GM12878 (cell line): ENCODE data around the gene CAMK4. TPM values are rescaled to one million over a fixed set of nuclear protein-coding genes. Genes with fewer than 3 reads are reported as not detected.
A peak's percentile ranks its signal among the peaks of the same experiment; 100 is the strongest.

Experiments used
- BRCA1 ChIP-seq: IDR thresholded peaks from 2 replicates; pipeline ENCODE4 v1.6.1; 2011; ENCODE audit warnings: low read depth, low read length, improper control_type of control experiment
- CBX5 ChIP-seq: sonication (generic); IDR thresholded peaks from 2 replicates; pipeline ENCODE4 v1.6.1; 2016; ENCODE audit warnings: low read depth, moderate library complexity, mild to moderate bottlenecking, inconsistent platforms
- CHD4 ChIP-seq: fragments of 200-600 bp; sonication (generic); IDR thresholded peaks from 2 replicates; pipeline ENCODE4 v1.6.1; 2016; ENCODE audit warnings: mild to moderate bottlenecking
- CREB1 ChIP-seq: IDR thresholded peaks from 2 replicates; pipeline ENCODE4 v1.6.1; 2012; ENCODE audit warnings: low read depth, mild to moderate bottlenecking, inconsistent platforms
- EZH2 ChIP-seq: IDR thresholded peaks from 2 replicates; pipeline ENCODE4 v1.6.1; 2012; ENCODE audit warnings: low read depth, mild to moderate bottlenecking, control low read depth, inconsistent platforms, low read length, borderline replicate concordance; ENCODE audit not compliant: control insufficient read depth
- FOS ChIP-seq: IDR thresholded peaks from 3 replicates; pipeline ENCODE4 v1.6.1; 2011; ENCODE audit warnings: borderline replicate concordance; ENCODE audit not compliant: insufficient read length; ENCODE audit errors: extremely low read depth
- HDAC6 ChIP-seq: fragments of 200-600 bp; sonication (generic); IDR thresholded peaks from one replicate; pipeline ENCODE4 v1.8.0; 2017; ENCODE audit warnings: antibody characterized with exemption; ENCODE audit not compliant: unreplicated experiment
- JUNB ChIP-seq: IDR thresholded peaks from 2 replicates; pipeline ENCODE4 v1.6.1; 2016; ENCODE audit warnings: antibody characterized with exemption, mild to moderate bottlenecking
- MYC ChIP-seq: IDR thresholded peaks from 2 replicates; pipeline ENCODE4 v1.6.1; 2011; ENCODE audit warnings: mild to moderate bottlenecking, low read length, moderate library complexity, inconsistent platforms; ENCODE audit not compliant: insufficient read depth, insufficient replicate concordance, insufficient read length, severe bottlenecking
- PAX5 ChIP-seq: IDR thresholded peaks from 2 replicates; pipeline ENCODE4 v1.6.1; 2011; ENCODE audit warnings: low read depth, low read length, borderline replicate concordance
- POLR2AphosphoS5 ChIP-seq: IDR thresholded peaks from 2 replicates; pipeline ENCODE4 v1.6.1; 2011; ENCODE audit warnings: mild to moderate bottlenecking, low read length, inconsistent platforms
- RELA ChIP-seq: fragments of 450-650 bp; IDR thresholded peaks from 2 replicates; pipeline ENCODE4 v1.8.0; 2014; ENCODE audit warnings: borderline replicate concordance; ENCODE audit not compliant: partially characterized antibody
- RUNX3 ChIP-seq: IDR thresholded peaks from 2 replicates; pipeline ENCODE4 v1.6.1; 2012; ENCODE audit warnings: low read length, inconsistent platforms
- SMAD5 ChIP-seq: IDR thresholded peaks from 2 replicates; pipeline ENCODE4 v1.6.1; 2016; ENCODE audit warnings: antibody characterized with exemption, low read depth
- SMARCA5 ChIP-seq: fragments of 450-650 bp; IDR thresholded peaks from 2 replicates; pipeline ENCODE4 v1.6.1; 2017; ENCODE audit warnings: mild to moderate bottlenecking
- STAT1 ChIP-seq: fragments of 450-650 bp; conservative IDR thresholded peaks from 2 replicates; pipeline ENCODE4 v1.6.1; 2014; ENCODE audit warnings: antibody characterized with exemption, mild to moderate bottlenecking
- WRNIP1 ChIP-seq: IDR thresholded peaks from 2 replicates; pipeline ENCODE4 v1.6.1; 2011; ENCODE audit warnings: low read depth, low read length, improper control_type of control experiment, borderline replicate concordance
- YY1 ChIP-seq: IDR thresholded peaks from 2 replicates; pipeline ENCODE4 v1.6.1; 2011; ENCODE audit warnings: low read depth, mild to moderate bottlenecking, low read length
- ZNF274 ChIP-seq: IDR thresholded peaks from one replicate; pipeline ENCODE4 v1.8.0; 2011; ENCODE audit not compliant: insufficient read length, insufficient read depth
- ZSCAN29 ChIP-seq: fragments of 450-650 bp; IDR thresholded peaks from 2 replicates; pipeline ENCODE4 v1.6.1; 2017; ENCODE audit warnings: mild to moderate bottlenecking, moderate library complexity
- polyA plus RNA-seq, 11 experiments: library from polyadenylated mRNA; depleted of rRNA in 4 of 11; unstranded in 6 of 11; stranded (reverse) in 5 of 11; fragments of >200 nt; fragmentation: Nextera tagmentation in 4 of 11; fragmentation: Illumina TruSeq in 1 of 11; extraction: Ambion mirVana in 4 of 11; extraction: Trizol in 1 of 11; gene quantifications; 1 replicate in 1 of 11; 2 replicates in 10 of 11; pipeline versions ENCODE4 v1.2.1 to v1.2.3, GENCODE V29; 2011 to 2016; ENCODE audit warnings: inconsistent platforms in 2 of 11, missing spikeins in 2 of 11, low read depth in 1 of 11
- total RNA-seq, 4 experiments: library from RNA; depleted of rRNA in 3 of 4; stranded (reverse); fragments of >200 nt in 3 of 4; fragmentation: Illumina TruSeq in 1 of 4; extraction: Trizol in 1 of 4; gene quantifications; 2 replicates each; pipeline versions ENCODE4 v1.2.1 to v1.2.3, GENCODE V29; 2013 to 2021
- TF ChIP-seq, protein P1 (sequence below): fragments of 450-650 bp; IDR thresholded peaks from 2 replicates; pipeline ENCODE4 v1.6.1; 2017; ENCODE audit warnings: borderline replicate concordance
- TF ChIP-seq, protein P2 (sequence below), 3 experiments: IDR thresholded peaks in 2 of 3; conservative IDR thresholded peaks in 1 of 3; 2 replicates each; pipeline ENCODE4 v1.5.1; 2011; ENCODE audit warnings: low read depth in 3 of 3, low read length in 3 of 3, mild to moderate bottlenecking in 3 of 3, control low read depth in 2 of 3, moderate library complexity in 2 of 3, inconsistent platforms in 1 of 3, mixed read lengths in 1 of 3; ENCODE audit not compliant: control insufficient read depth in 2 of 3, insufficient read depth in 1 of 3; ENCODE audit errors: extremely low read depth in 1 of 3
- TF ChIP-seq, protein P3 (sequence below): fragments of 450-650 bp; formaldehyde crosslinking; IDR thresholded peaks from 2 replicates; pipeline ENCODE4 v1.4.0; 2022; ENCODE audit warnings: mild to moderate bottlenecking, moderate library complexity

The CAMK4 gene
- total and polyA plus RNA-seq, 10 of the 15 experiments (the other 5 are each of a cell fraction or from before 2014, with no cell fraction given): 13.3 to 51.9 (median 35.3) TPM

DNA sequence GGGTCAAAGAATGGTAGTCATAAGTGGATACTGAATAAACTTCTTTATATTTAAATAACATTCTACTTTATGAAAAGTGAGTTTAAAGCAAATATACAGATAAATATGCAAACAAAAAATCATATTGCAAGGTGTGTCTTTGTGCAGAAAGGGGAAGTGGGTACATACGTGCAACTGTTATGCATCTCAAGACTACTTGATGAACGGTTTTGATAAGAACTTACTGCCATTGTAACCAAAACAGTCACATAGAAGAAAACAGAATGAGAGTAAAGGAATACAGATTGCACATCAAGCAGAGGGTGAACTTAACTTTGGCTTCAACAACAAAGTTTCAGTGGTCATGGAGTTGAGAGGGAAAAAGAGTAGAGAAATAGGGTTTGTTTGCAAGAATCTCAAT lies 9.9 kb downstream of the CAMK4 start (continued):
- TF ChIP-seq RELA: no peak
- TF ChIP-seq RUNX3: peak; percentile 36; the same call in 1 of the 2 replicates
- TF ChIP-seq ZSCAN29: no peak
- TF ChIP-seq CREB1: no peak
- TF ChIP-seq BRCA1: no peak
- TF ChIP-seq CHD4: no peak
- TF ChIP-seq EZH2: no peak
- 0 out of 2 replicates have a peak, but pooled peaks have one; percentile 24 for TF ChIP-seq JUNB
- TF ChIP-seq FOS: no peak
- TF ChIP-seq ZNF274: no peak
- TF ChIP-seq WRNIP1: no peak
- no peak for TF ChIP-seq SMARCA5
- no peak for TF ChIP-seq MYC
- TF ChIP-seq STAT1: no peak
- TF ChIP-seq HDAC6: no peak
- TF ChIP-seq YY1: no peak
- TF ChIP-seq, protein P1, sequence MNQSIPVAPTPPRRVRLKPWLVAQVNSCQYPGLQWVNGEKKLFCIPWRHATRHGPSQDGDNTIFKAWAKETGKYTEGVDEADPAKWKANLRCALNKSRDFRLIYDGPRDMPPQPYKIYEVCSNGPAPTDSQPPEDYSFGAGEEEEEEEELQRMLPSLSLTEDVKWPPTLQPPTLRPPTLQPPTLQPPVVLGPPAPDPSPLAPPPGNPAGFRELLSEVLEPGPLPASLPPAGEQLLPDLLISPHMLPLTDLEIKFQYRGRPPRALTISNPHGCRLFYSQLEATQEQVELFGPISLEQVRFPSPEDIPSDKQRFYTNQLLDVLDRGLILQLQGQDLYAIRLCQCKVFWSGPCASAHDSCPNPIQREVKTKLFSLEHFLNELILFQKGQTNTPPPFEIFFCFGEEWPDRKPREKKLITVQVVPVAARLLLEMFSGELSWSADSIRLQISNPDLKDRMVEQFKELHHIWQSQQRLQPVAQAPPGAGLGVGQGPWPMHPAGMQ: no peak
- TF ChIP-seq, protein P2, sequence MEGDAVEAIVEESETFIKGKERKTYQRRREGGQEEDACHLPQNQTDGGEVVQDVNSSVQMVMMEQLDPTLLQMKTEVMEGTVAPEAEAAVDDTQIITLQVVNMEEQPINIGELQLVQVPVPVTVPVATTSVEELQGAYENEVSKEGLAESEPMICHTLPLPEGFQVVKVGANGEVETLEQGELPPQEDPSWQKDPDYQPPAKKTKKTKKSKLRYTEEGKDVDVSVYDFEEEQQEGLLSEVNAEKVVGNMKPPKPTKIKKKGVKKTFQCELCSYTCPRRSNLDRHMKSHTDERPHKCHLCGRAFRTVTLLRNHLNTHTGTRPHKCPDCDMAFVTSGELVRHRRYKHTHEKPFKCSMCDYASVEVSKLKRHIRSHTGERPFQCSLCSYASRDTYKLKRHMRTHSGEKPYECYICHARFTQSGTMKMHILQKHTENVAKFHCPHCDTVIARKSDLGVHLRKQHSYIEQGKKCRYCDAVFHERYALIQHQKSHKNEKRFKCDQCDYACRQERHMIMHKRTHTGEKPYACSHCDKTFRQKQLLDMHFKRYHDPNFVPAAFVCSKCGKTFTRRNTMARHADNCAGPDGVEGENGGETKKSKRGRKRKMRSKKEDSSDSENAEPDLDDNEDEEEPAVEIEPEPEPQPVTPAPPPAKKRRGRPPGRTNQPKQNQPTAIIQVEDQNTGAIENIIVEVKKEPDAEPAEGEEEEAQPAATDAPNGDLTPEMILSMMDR (IDR thresholded peaks at IDR 0.05 in 2 of 3, conservative IDR thresholded peaks at IDR 0.05 in 1 of 3; ENCODE audit: control insufficient read depth in 2 of 3, extremely low read depth in 1 of 3, insufficient read depth in 1 of 3, low read depth in 3 of 3, low read length in 3 of 3): no peak
- no peak for TF ChIP-seq SMAD5
- TF ChIP-seq, protein P3, sequence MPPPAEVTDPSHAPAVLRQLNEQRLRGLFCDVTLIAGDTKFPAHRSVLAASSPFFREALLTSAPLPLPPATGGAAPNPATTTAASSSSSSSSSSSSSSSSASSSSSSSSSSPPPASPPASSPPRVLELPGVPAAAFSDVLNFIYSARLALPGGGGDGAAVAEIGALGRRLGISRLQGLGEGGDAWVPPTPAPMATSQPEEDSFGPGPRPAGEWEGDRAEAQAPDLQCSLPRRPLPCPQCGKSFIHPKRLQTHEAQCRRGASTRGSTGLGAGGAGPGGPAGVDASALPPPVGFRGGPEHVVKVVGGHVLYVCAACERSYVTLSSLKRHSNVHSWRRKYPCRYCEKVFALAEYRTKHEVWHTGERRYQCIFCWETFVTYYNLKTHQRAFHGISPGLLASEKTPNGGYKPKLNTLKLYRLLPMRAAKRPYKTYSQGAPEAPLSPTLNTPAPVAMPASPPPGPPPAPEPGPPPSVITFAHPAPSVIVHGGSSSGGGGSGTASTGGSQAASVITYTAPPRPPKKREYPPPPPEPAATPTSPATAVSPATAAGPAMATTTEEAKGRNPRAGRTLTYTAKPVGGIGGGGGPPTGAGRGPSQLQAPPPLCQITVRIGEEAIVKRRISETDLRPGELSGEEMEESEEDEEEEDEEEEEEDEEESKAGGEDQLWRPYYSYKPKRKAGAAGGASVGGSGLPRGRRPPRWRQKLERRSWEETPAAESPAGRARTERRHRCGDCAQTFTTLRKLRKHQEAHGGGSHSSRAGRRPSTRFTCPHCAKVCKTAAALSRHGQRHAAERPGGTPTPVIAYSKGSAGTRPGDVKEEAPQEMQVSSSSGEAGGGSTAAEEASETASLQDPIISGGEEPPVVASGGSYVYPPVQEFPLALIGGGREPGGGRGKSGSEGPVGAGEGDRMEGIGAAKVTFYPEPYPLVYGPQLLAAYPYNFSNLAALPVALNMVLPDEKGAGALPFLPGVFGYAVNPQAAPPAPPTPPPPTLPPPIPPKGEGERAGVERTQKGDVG (CRISPR knock-in tag): no peak
- no peak for TF ChIP-seq POLR2AphosphoS5
- TF ChIP-seq PAX5: no peak
- TF ChIP-seq CBX5: no peak
